IMR-90 (cell line): Measurements from ENCODE around the gene DMRT1. TPM values are rescaled to one million over a fixed set of nuclear protein-coding genes. Genes with fewer than 3 reads are reported as not detected.

ENCODE experiments used
- ATAC-seq: fragments of 200-7000 bp; cut with Tn5 transposase; 2 replicates; pipeline ENCODE4 v1.9.1; 2020; ENCODE audit warnings: low read depth, mild to moderate bottlenecking, moderate library complexity
- BruUV-seq: library from RNA; stranded (reverse); fragments of 400-500 nt; replicated peaks from 2 replicates; lab custom pipeline; 2021; lab: Mats Ljungman, UMichigan
- CTCF ChIA-PET: fragments of 300-600 bp; formaldehyde crosslinking; extraction: SDS; loops from one replicate; lab custom pipeline; 2021; ENCODE audit warnings: antibody characterized with exemption; lab: Yijun Ruan, JAX
- POLR2A ChIA-PET: fragments of 300-600 bp; sonication (Branson Sonifier 250); formaldehyde crosslinking; loops from one replicate; lab custom pipeline; 2022; ENCODE audit warnings: antibody characterized with exemption; ENCODE audit not compliant: unreplicated experiment; lab: Charles Lee
- DNase-seq: peaks from one replicate; pipeline ENCODE4 v3.0.0; 2013
- H2AFZ ChIP-seq: replicated peaks from 2 replicates; pipeline ENCODE3; 2013; ENCODE audit warnings: low read length, mild to moderate bottlenecking; ENCODE audit not compliant: poor library complexity
- H2AK5ac ChIP-seq: 2 replicates; pipeline ENCODE4 v1.6.1; 2013; ENCODE audit warnings: low read depth, low read length, inconsistent platforms
- H2AK9ac ChIP-seq: replicated peaks from 2 replicates; pipeline ENCODE3; 2013; ENCODE audit warnings: mild to moderate bottlenecking, low read depth, low read length, moderate library complexity; ENCODE audit not compliant: poor library complexity
- H2BK120ac ChIP-seq: 2 replicates; pipeline ENCODE4 v1.6.1; 2013; ENCODE audit warnings: low read depth, low read length, inconsistent platforms
- H2BK15ac ChIP-seq: 3 replicates; pipeline ENCODE4 v1.6.1; 2013; ENCODE audit warnings: low read depth, low read length, inconsistent platforms
- H2BK20ac ChIP-seq: 2 replicates; pipeline ENCODE4 v1.6.1; 2013; ENCODE audit warnings: low read depth, mild to moderate bottlenecking, inconsistent platforms, low read length, moderate library complexity
- H2BK5ac ChIP-seq: 2 replicates; pipeline ENCODE4 v1.6.1; 2013; ENCODE audit warnings: mild to moderate bottlenecking, low read depth, low read length, inconsistent platforms; ENCODE audit not compliant: poor library complexity, severe bottlenecking
- H3K14ac ChIP-seq: replicated peaks from 2 replicates; pipeline ENCODE4 v1.6.1; 2013; ENCODE audit warnings: low read depth, low read length, inconsistent platforms
- H3K18ac ChIP-seq: 2 replicates; pipeline ENCODE4 v1.6.1; 2013; ENCODE audit warnings: low read depth, low read length, control low read depth
- H3K23ac ChIP-seq: 2 replicates; pipeline ENCODE4 v1.6.1; 2013; ENCODE audit warnings: low read depth, low read length, inconsistent platforms
- H3K27ac ChIP-seq: 2 replicates; pipeline ENCODE4 v1.5.1; 2013; ENCODE audit warnings: mild to moderate bottlenecking, control low read depth, low read length; ENCODE audit not compliant: insufficient read depth
- H3K27me3 ChIP-seq: 2 replicates; pipeline ENCODE4 v1.6.1; 2013; ENCODE audit warnings: low read length; ENCODE audit not compliant: control insufficient read depth, insufficient read depth
- H3K36me3 ChIP-seq: 2 replicates; pipeline ENCODE4 v1.6.1; 2013; ENCODE audit warnings: low read length, mixed read lengths; ENCODE audit not compliant: control insufficient read depth, insufficient read depth
- H3K4ac ChIP-seq: 2 replicates; pipeline ENCODE4 v1.6.1; 2013; ENCODE audit warnings: low read depth, low read length, inconsistent platforms
- H3K4me1 ChIP-seq: 2 replicates; pipeline ENCODE4 v1.6.1; 2013; ENCODE audit warnings: low read length, mixed read lengths; ENCODE audit not compliant: control insufficient read depth, insufficient read depth
- H3K4me2 ChIP-seq: 2 replicates; pipeline ENCODE4 v1.6.1; 2013; ENCODE audit warnings: low read depth, mild to moderate bottlenecking, control low read depth, low read length, moderate library complexity
- H3K4me3 ChIP-seq: 2 replicates; pipeline ENCODE4 v1.5.1; 2013; ENCODE audit warnings: low read depth, mild to moderate bottlenecking, control low read depth, low read length, moderate library complexity; ENCODE audit not compliant: insufficient read depth
- H3K56ac ChIP-seq: 2 replicates; pipeline ENCODE4 v1.6.1; 2013; ENCODE audit warnings: low read length, inconsistent platforms; ENCODE audit not compliant: insufficient read depth; ENCODE audit errors: extremely low read depth
- H3K79me1 ChIP-seq, 2 experiments: 2 replicates each; pipeline ENCODE4 v1.6.1; 2013; ENCODE audit warnings: low read length in 2 of 2, inconsistent platforms in 1 of 2, low read depth in 1 of 2
- H3K9ac ChIP-seq: 2 replicates; pipeline ENCODE4 v1.6.1; 2013; ENCODE audit warnings: low read depth, low read length, control low read depth
- H3K9me1 ChIP-seq: 2 replicates; pipeline ENCODE4 v1.6.1; 2013; ENCODE audit warnings: low read length, inconsistent platforms; ENCODE audit not compliant: insufficient read depth
- H3K9me3 ChIP-seq: 2 replicates; pipeline ENCODE4 v1.6.1; 2013; ENCODE audit warnings: low read length; ENCODE audit not compliant: control insufficient read depth, insufficient read depth
- H4K20me1 ChIP-seq: 2 replicates; pipeline ENCODE4 v1.6.1; 2013; ENCODE audit warnings: low read length, inconsistent platforms; ENCODE audit not compliant: insufficient read depth
- H4K5ac ChIP-seq: 2 replicates; pipeline ENCODE4 v1.6.1; 2013; ENCODE audit warnings: mild to moderate bottlenecking, low read depth, low read length, control low read depth
- H4K8ac ChIP-seq, 2 experiments: 2 replicates each; pipeline ENCODE4 v1.6.1; 2013; ENCODE audit warnings: low read depth in 2 of 2, low read length in 2 of 2, control low read depth in 1 of 2, inconsistent platforms in 1 of 2
- H4K91ac ChIP-seq: 2 replicates; pipeline ENCODE4 v1.6.1; 2013; ENCODE audit warnings: low read depth, low read length, inconsistent platforms; ENCODE audit not compliant: insufficient read depth
- BHLHE40 ChIP-seq: fragments of 150-350 bp; IDR thresholded peaks from 2 replicates; pipeline ENCODE4 v1.6.1; 2016; ENCODE audit warnings: mild to moderate bottlenecking, low read depth, low read length
- CEBPB ChIP-seq: IDR thresholded peaks from 2 replicates; pipeline ENCODE4 v1.6.1; 2012; ENCODE audit warnings: low read depth, low read length, improper control_type of control experiment
- CHD1 ChIP-seq: IDR thresholded peaks from 2 replicates; pipeline ENCODE4 v1.6.1; 2012; ENCODE audit warnings: low read depth, low read length, improper control_type of control experiment
- CTCF ChIP-seq: conservative IDR thresholded peaks from 2 replicates; pipeline ENCODE4 v1.5.1; 2012; ENCODE audit warnings: mild to moderate bottlenecking, low read depth, low read length, improper control_type of control experiment
- ELK1 ChIP-seq: fragments of 150-350 bp; IDR thresholded peaks from 2 replicates; pipeline ENCODE4 v1.6.1; 2016; ENCODE audit warnings: low read depth, mild to moderate bottlenecking, low read length, moderate library complexity, borderline replicate concordance
- MAFK ChIP-seq: IDR thresholded peaks from 2 replicates; pipeline ENCODE4 v1.6.1; 2012; ENCODE audit warnings: low read depth, low read length, improper control_type of control experiment
- MAZ ChIP-seq: IDR thresholded peaks from 2 replicates; pipeline ENCODE4 v1.6.1; 2012; ENCODE audit warnings: low read depth, mild to moderate bottlenecking, low read length, improper control_type of control experiment, moderate library complexity, borderline replicate concordance
- NFE2L2 ChIP-seq: fragments of 150-350 bp; IDR thresholded peaks from 2 replicates; pipeline ENCODE4 v1.6.1; 2016; ENCODE audit warnings: low read depth, mild to moderate bottlenecking, low read length
- POLR2A ChIP-seq: IDR thresholded peaks from 2 replicates; pipeline ENCODE4 v1.6.1; 2012; ENCODE audit warnings: mild to moderate bottlenecking, low read depth, low read length
- RAD21 ChIP-seq: IDR thresholded peaks from 2 replicates; pipeline ENCODE4 v1.6.1; 2012; ENCODE audit warnings: low read length, improper control_type of control experiment
- RCOR1 ChIP-seq: IDR thresholded peaks from 2 replicates; pipeline ENCODE4 v1.6.1; 2012; ENCODE audit warnings: mild to moderate bottlenecking, low read length, improper control_type of control experiment; ENCODE audit not compliant: insufficient replicate concordance
- RFX5 ChIP-seq: IDR thresholded peaks from 2 replicates; pipeline ENCODE4 v1.8.0; 2012; ENCODE audit warnings: low read depth, mild to moderate bottlenecking, low read length, moderate library complexity
- SMC3 ChIP-seq: fragments of 150-350 bp; IDR thresholded peaks from 2 replicates; pipeline ENCODE4 v1.6.1; 2016; ENCODE audit warnings: low read depth, mild to moderate bottlenecking, antibody characterized with exemption, low read length, moderate library complexity
- USF2 ChIP-seq: fragments of 150-350 bp; IDR thresholded peaks from 2 replicates; pipeline ENCODE4 v1.6.1; 2017; ENCODE audit warnings: mild to moderate bottlenecking, antibody characterized with exemption, low read length, low read depth
- WGBS, 2 experiments: methylation state at CpG; one replicate each; pipeline versions ENCODE4 v1.1.5 to v1.1.7; 2013; ENCODE audit warnings: missing lambda C conversion rate in 2 of 2; ENCODE audit not compliant: insufficient read length in 1 of 2; ENCODE audit errors: extremely low coverage in 2 of 2; 5-methylcytosine and 5-hydroxymethylcytosine counted together
- dilution Hi-C: fragments of 300-500 bp; cut with HindIII; formaldehyde crosslinking; loops from one replicate; pipeline ENCODE4 v1.14.3; 2018; ENCODE audit warnings: low sequenced_read_pairs; ENCODE audit not compliant: unreplicated experiment
- in situ Hi-C: fragments of 300-500 bp; cut with MboI; formaldehyde crosslinking; loops from 3 replicates; pipeline ENCODE4 v1.14.3; 2019; ENCODE audit warnings: low sequenced_read_pairs, inconsistent platforms, mixed read lengths
- intact Hi-C: fragments of 100-400 bp; cut with micrococcal nuclease; formaldehyde crosslinking; loops from 2 replicates; pipeline ENCODE4 v1.10.0; 2022
- polyA plus RNA-seq, 3 experiments: library from polyadenylated mRNA; depleted of rRNA; stranded (reverse); fragments of >200 nt; gene quantifications; 2 replicates each; pipeline ENCODE4 v1.2.3, GENCODE V29; 2012; ENCODE audit warnings: low replicate concordance in 1 of 3
- total RNA-seq: library from RNA; depleted of rRNA; stranded (reverse); fragments of >200 nt; gene quantifications from 2 replicates; pipeline ENCODE4 v1.2.3, GENCODE V29; 2012

Gene DMRT1
- total and polyA plus RNA-seq, 2 of the 4 experiments (the other 2 are of a cell fraction), result not detected

- ATAC-seq (no peak), DNase-seq (no peak)
- H3K27ac ChIP-seq, result no peak overlapping the region
- H3K23ac ChIP-seq, result no peak overlapping the region
- H3K4ac ChIP-seq, result no peak overlapping the region
- ChIA-PET CTCF (interaction anchor here (1.0 to 1.1 kb wide), 2 partner anchors 28 to 32 kb away, joined by 3 read pairs; no protein-coding TSS in a partner anchor), POLR2A (no interaction called here)
- H3K27me3 ChIP-seq, result peaks cover 85% of the 10 kb centered on the region
- in situ Hi-C loops, result no loop called here
- dilution Hi-C loops, result no loop called here
- no peaks in the 10 kb centered on the region for H4K20me1 ChIP-seq
- H4K5ac ChIP-seq, result no peak overlapping the region
- no peak overlapping the region for H3K4me3 ChIP-seq
- H2AK5ac ChIP-seq, result no peak overlapping the region
- no peak overlapping the region for H4K8ac ChIP-seq
- no peak overlapping the region for H2BK5ac ChIP-seq
- no peak overlapping the region for H4K91ac ChIP-seq
- no peak overlapping the region for H2AK9ac ChIP-seq
- no peak overlapping the region for H2BK15ac ChIP-seq
- no peak overlapping the region for H2BK20ac ChIP-seq
- no peak overlapping the region for H2AFZ ChIP-seq
- H3K4me2 ChIP-seq, result no peak overlapping the region
- WGBS, 2 experiments, result 3% methylated on average over 33 of the region's 92 CpGs; no CpG with 5 or more reads in 1 of the 2 experiments
- no peak overlapping the region for H3K18ac ChIP-seq
- peaks cover 9% of the 10 kb centered on the region; the same call in 1 of the 2 replicates for H3K9me3 ChIP-seq
- H3K9ac ChIP-seq, result no peak overlapping the region
- H3K14ac ChIP-seq, result no peak overlapping the region
- no peak overlapping the region for H3K56ac ChIP-seq
- H3K36me3 ChIP-seq, result no peaks in the 10 kb centered on the region
- H3K9me1 ChIP-seq, result no peaks in the 10 kb centered on the region
- no peaks in the 10 kb centered on the region for H3K4me1 ChIP-seq
- H2BK120ac ChIP-seq, result no peak overlapping the region
- H3K79me1 ChIP-seq, result no peaks in the 10 kb centered on the region
- intact Hi-C loops, result no loop called here
- no TSS peak for BruUV-seq
- TF ChIP-seq MAFK, result no peak
- TF ChIP-seq USF2, result no peak
- no peak for TF ChIP-seq RCOR1
- no peak for TF ChIP-seq CHD1
- no peak for TF ChIP-seq POLR2A
- TF ChIP-seq RFX5, result no peak
- no peak for TF ChIP-seq NFE2L2
- no peak for TF ChIP-seq ELK1
- no peak for TF ChIP-seq MAZ
- TF ChIP-seq CEBPB, result no peak
- no peak for TF ChIP-seq SMC3
- TF ChIP-seq BHLHE40, result no peak
- TF ChIP-seq RAD21, result no peak
- TF ChIP-seq CTCF, result no peak
Measured at GRCh38 chr9:976943-977837, 135.7 kb downstream of the DMRT1 start.
